K562 (cell line): ENCODE data around the gene CHAF1A. TPM values are rescaled to one million over a fixed set of nuclear protein-coding genes. Genes with fewer than 3 reads are reported as not detected.

Experiments used
- ATAC-seq: fragments of 200-7000 bp; cut with Tn5 transposase; 3 replicates; pipeline ENCODE4 v1.9.1; 2020; ENCODE audit warnings: moderate library complexity
- BruUV-seq: library from RNA; stranded (reverse); fragments of 400-500 nt; replicated peaks from 2 replicates; lab custom pipeline; 2021; lab: Mats Ljungman, UMichigan
- CTCF ChIA-PET: fragments of 300-600 bp; formaldehyde crosslinking; extraction: SDS; loops from one replicate; lab custom pipeline; 2021; ENCODE audit warnings: low intra/inter-chr PET ratio; lab: Yijun Ruan, JAX
- POLR2A ChIA-PET: fragments of 300-600, 350-650 bp; sonication (Branson Sonifier 250); formaldehyde crosslinking; extraction: SDS; loops from one replicate; lab custom pipeline; 2021; ENCODE audit warnings: antibody characterized with exemption, inconsistent platforms; lab: Yijun Ruan, JAX
- DNase-seq, 4 experiments: peaks; one replicate each; pipeline versions ENCODE4 v3.0.0 to v3.0.0-alpha.2; 2011 to 2018; ENCODE audit warnings: low spot score in 3 of 4, mixed read lengths in 3 of 4; ENCODE audit errors: extremely low read depth in 1 of 4
- FAIRE-seq: peaks from 2 replicates; lab custom pipeline; 2011; peaks lifted over from hg19 to GRCh38; lab: Jason Lieb, UNC
- H2AFZ ChIP-seq: 2 replicates; pipeline ENCODE4 v1.6.0; 2011; ENCODE audit warnings: low read depth, low read length, control low read depth, inconsistent platforms
- H3K27ac ChIP-seq: fragments of 200-600 bp; 3 replicates; pipeline ENCODE4 v1.8.0; 2011; ENCODE audit warnings: low read depth, mild to moderate bottlenecking, control low read depth, inconsistent platforms, low read length, moderate library complexity, mixed read lengths; ENCODE audit errors: extremely low read depth
- H3K27me3 ChIP-seq, 2 experiments: fragments of 300-600 bp in 1 of 2; 2 replicates in 1 of 2; 3 replicates in 1 of 2; pipeline versions ENCODE4 v1.6.0 to v1.8.0; 2011; ENCODE audit warnings: inconsistent platforms in 2 of 2, low read length in 2 of 2, mild to moderate bottlenecking in 1 of 2, mixed read lengths in 1 of 2, moderate library complexity in 1 of 2; ENCODE audit not compliant: control insufficient read depth in 2 of 2, insufficient read depth in 2 of 2
- H3K36me3 ChIP-seq: fragments of 300-600 bp; 3 replicates; pipeline ENCODE4 v1.8.0; 2011; ENCODE audit warnings: mild to moderate bottlenecking, low read length, inconsistent platforms; ENCODE audit not compliant: control insufficient read depth, insufficient read depth
- H3K4me1 ChIP-seq, 2 experiments: fragments of 200-600 bp in 1 of 2; replicated peaks in 1 of 2; 2 replicates in 1 of 2; 3 replicates in 1 of 2; pipeline versions ENCODE4 v1.5.1 to v1.8.0; 2011; ENCODE audit warnings: inconsistent platforms in 2 of 2, low read length in 2 of 2, mild to moderate bottlenecking in 1 of 2, mixed read lengths in 1 of 2, moderate library complexity in 1 of 2; ENCODE audit not compliant: control insufficient read depth in 2 of 2, insufficient read depth in 2 of 2
- H3K4me2 ChIP-seq: 2 replicates; pipeline ENCODE4 v1.6.1; 2011; ENCODE audit warnings: low read length, control low read depth, inconsistent platforms, mixed read lengths; ENCODE audit not compliant: insufficient read depth
- H3K4me3 ChIP-seq: fragments of 200-600 bp; sonication (generic), shearing (Covaris generic); 2 replicates; pipeline ENCODE4 v1.5.1; 2016; ENCODE audit warnings: control low read depth, inconsistent platforms
- H3K79me2 ChIP-seq: fragments of 200-600 bp; 3 replicates; pipeline ENCODE4 v1.8.0; 2011; ENCODE audit warnings: low read length, inconsistent platforms; ENCODE audit not compliant: control insufficient read depth, insufficient read depth
- H3K9ac ChIP-seq, 2 experiments: 2 replicates each; pipeline versions ENCODE4 v1.6.0 to v1.6.1; 2011; ENCODE audit warnings: low read depth in 2 of 2, low read length in 2 of 2, control low read depth in 1 of 2, inconsistent platforms in 1 of 2, mild to moderate bottlenecking in 1 of 2, mixed read lengths in 1 of 2; ENCODE audit not compliant: insufficient read depth in 1 of 2
- H3K9me1 ChIP-seq: one replicate; pipeline ENCODE4 v1.6.0; 2011; ENCODE audit warnings: inconsistent platforms, mild to moderate bottlenecking, low read length, moderate library complexity; ENCODE audit not compliant: control insufficient read depth, insufficient read depth
- H3K9me3 ChIP-seq: replicated peaks from 2 replicates; pipeline ENCODE4 v1.5.1; 2011; ENCODE audit warnings: low read depth, low read length, inconsistent platforms; ENCODE audit not compliant: control insufficient read depth, insufficient read depth
- H4K20me1 ChIP-seq: replicated peaks from 2 replicates; pipeline ENCODE4 v1.6.1; 2011; ENCODE audit warnings: low read length, inconsistent platforms, mixed read lengths; ENCODE audit not compliant: control insufficient read depth, insufficient read depth
- CEBPB ChIP-seq: fragments of 450-650 bp; IDR thresholded peaks from 2 replicates; pipeline ENCODE4 v1.6.1; 2016; ENCODE audit warnings: missing genetic modification characterization, missing compliant biosample characterization
- FIP1L1 ChIP-seq: fragments of 200-400 bp; formaldehyde crosslinking; IDR thresholded peaks from 2 replicates; pipeline ENCODE4 v1.6.1; 2018; ENCODE audit warnings: mild to moderate bottlenecking, low read depth, low read length; ENCODE audit not compliant: poor library complexity, severe bottlenecking
- POLR2G ChIP-seq: fragments of 200-400 bp; formaldehyde crosslinking; IDR thresholded peaks from 2 replicates; pipeline ENCODE4 v1.6.1; 2017; ENCODE audit warnings: low read depth, mild to moderate bottlenecking, antibody characterized with exemption, low read length, moderate library complexity
- RBM22 ChIP-seq: fragments of 200-400 bp; formaldehyde crosslinking; IDR thresholded peaks from 2 replicates; pipeline ENCODE4 v1.6.1; 2018; ENCODE audit warnings: low read length, low read depth; ENCODE audit not compliant: poor library complexity, severe bottlenecking
- WGBS: fragments of 100-300 bp; shearing (Covaris generic); methylation state at CpG from one replicate; pipeline ENCODE4 v1.1.6; 2016; ENCODE audit warnings: low coverage, mixed read lengths; ENCODE audit not compliant: insufficient coverage; ENCODE audit errors: missing lambda C conversion rate; 5-methylcytosine and 5-hydroxymethylcytosine counted together
- in situ Hi-C: fragments of 300-500 bp; cut with MboI; formaldehyde crosslinking; loops from 4 replicates; pipeline ENCODE4 v1.15.0; 2018; ENCODE audit warnings: inconsistent platforms, mixed read lengths
- intact Hi-C: fragments of 100-400 bp; cut with micrococcal nuclease; formaldehyde crosslinking; loops from 2 replicates; pipeline ENCODE4 v1.14.2; 2022
- polyA plus RNA-seq, 8 experiments: library from polyadenylated mRNA; depleted of rRNA in 4 of 8; stranded (reverse) in 5 of 8; unstranded in 3 of 8; fragments of >200 nt; fragmentation: Nextera tagmentation in 2 of 8; fragmentation: Illumina TruSeq in 1 of 8; extraction: Ambion mirVana in 2 of 8; extraction: Trizol in 1 of 8; gene quantifications; 2 replicates each; pipeline versions ENCODE4 v1.2.1 to v1.2.3, GENCODE V29; 2011 to 2014; ENCODE audit warnings: inconsistent platforms in 1 of 8, missing spikeins in 1 of 8
- total RNA-seq, 7 experiments: library from RNA; depleted of rRNA in 6 of 7; stranded (reverse); fragments of >200 nt in 6 of 7; fragmentation: Illumina TruSeq in 2 of 7; extraction: Trizol in 2 of 7; gene quantifications; 2 replicates each; pipeline versions ENCODE4 v1.2.1 to v1.2.3, GENCODE V29; 2011 to 2021; ENCODE audit warnings: low replicate concordance in 1 of 7

CHAF1A gene
- total and polyA plus RNA-seq, 9 of the 15 experiments (the other 6 are each of a cell fraction or from before 2014, with no cell fraction given), result 1.6 to 86.9 (median 45.2) TPM

GRCh38 chr19:4453232-4454179 is 51.1 kb downstream of the CHAF1A start:
- no TSS peak for BruUV-seq
- no peak for FAIRE-seq
- Histone ChIP-seq H3K79me2 (peaks cover 34% of the 10 kb centered on the region), H3K9me3 (no peaks in the 10 kb centered on the region), H3K27ac (no peak overlapping the region), H3K9me1 (peaks cover 2% of the 10 kb centered on the region), H2AFZ (no peak overlapping the region), H3K4me1 (peaks cover 21 to 63% of the 10 kb centered on the region in 2 experiments), H4K20me1 (peaks cover 5% of the 10 kb centered on the region; the same call in 1 of the 2 replicates), H3K4me2 (no peak overlapping the region), H3K4me3 (no peak overlapping the region), H3K36me3 (peaks cover 59% of the 10 kb centered on the region; the same call in 2 of the 3 replicates), H3K9ac (peak overlapping the region in 1 of 2 experiments; percentile 81; a peak in 2 of 4 replicates), H3K27me3 (no peaks in the 10 kb centered on the region)
- WGBS, result 81% methylated on average over 23 of the region's 34 CpGs
- CTCF ChIA-PET, result no interaction called here
- intact Hi-C loops, result no loop called here
- in situ Hi-C loops, result no loop called here
- ATAC-seq, result no peak
- POLR2A ChIA-PET, result interaction anchor here (0.7 to 4.5 kb wide), 5 partner anchors 9 to 86 kb away, joined by 3 to 60 read pairs (median 4); no protein-coding TSS in a partner anchor
- DNase-seq, result peak in 1 of 4 experiments; percentile 13
- TF ChIP-seq RBM22 (peak; percentile 54), POLR2G (peak; percentile 68), CEBPB (no peak), FIP1L1 (peak; percentile 47)
